Trophoblast cell (in vitro differentiated cells and primary cell): ENCODE results near the gene PECR.

Source experiments
- DNase-seq, 2 donors: peaks; one replicate each; pipeline ENCODE4 v3.0.0-alpha.2; 2016
- H2AFZ ChIP-seq: 2 replicates; pipeline ENCODE4 v1.6.1; 2013; ENCODE audit warnings: low read length, moderate library complexity, mild to moderate bottlenecking; ENCODE audit not compliant: insufficient read depth, poor library complexity
- H2AK5ac ChIP-seq: 2 replicates; pipeline ENCODE4 v1.6.1; 2013; ENCODE audit warnings: mild to moderate bottlenecking, low read length
- H2BK120ac ChIP-seq: 2 replicates; pipeline ENCODE4 v1.6.1; 2013; ENCODE audit warnings: low read length, mild to moderate bottlenecking, moderate library complexity; ENCODE audit not compliant: insufficient read depth, poor library complexity
- H2BK12ac ChIP-seq: 2 replicates; pipeline ENCODE4 v1.6.1; 2013; ENCODE audit warnings: mild to moderate bottlenecking, low read length, moderate library complexity
- H2BK5ac ChIP-seq: 2 replicates; pipeline ENCODE4 v1.6.1; 2013; ENCODE audit warnings: low read length, low read depth, moderate library complexity, mild to moderate bottlenecking; ENCODE audit not compliant: poor library complexity
- H3K14ac ChIP-seq: 2 replicates; pipeline ENCODE4 v1.6.1; 2013; ENCODE audit warnings: mild to moderate bottlenecking, low read length
- H3K18ac ChIP-seq: 2 replicates; pipeline ENCODE4 v1.6.1; 2013; ENCODE audit warnings: mild to moderate bottlenecking, low read length
- H3K23ac ChIP-seq: 2 replicates; pipeline ENCODE4 v1.6.1; 2013; ENCODE audit warnings: low read length
- H3K27ac ChIP-seq: 2 replicates; pipeline ENCODE4 v1.5.1; 2013; ENCODE audit warnings: low read depth, mild to moderate bottlenecking, inconsistent platforms, low read length, moderate library complexity
- H3K27me3 ChIP-seq: 2 replicates; pipeline ENCODE4 v1.6.1; 2013; ENCODE audit warnings: inconsistent platforms, mild to moderate bottlenecking, low read length, moderate library complexity; ENCODE audit not compliant: insufficient read depth
- H3K36me3 ChIP-seq, 2 experiments: 1 replicate in 1 of 2; 2 replicates in 1 of 2; pipeline ENCODE4 v1.6.1; 2013; ENCODE audit warnings: low read length in 2 of 2, mild to moderate bottlenecking in 2 of 2, moderate library complexity in 1 of 2; ENCODE audit not compliant: insufficient read depth in 2 of 2, control insufficient read depth in 1 of 2
- H3K4ac ChIP-seq: 2 replicates; pipeline ENCODE4 v1.6.1; 2013; ENCODE audit warnings: low read depth, mild to moderate bottlenecking, low read length, moderate library complexity
- H3K4me1 ChIP-seq, 2 experiments: 1 replicate in 1 of 2; 2 replicates in 1 of 2; pipeline ENCODE4 v1.6.1; 2013; ENCODE audit warnings: low read length in 2 of 2, mild to moderate bottlenecking in 2 of 2, moderate library complexity in 1 of 2; ENCODE audit not compliant: insufficient read depth in 2 of 2, control insufficient read depth in 1 of 2
- H3K4me2 ChIP-seq: 2 replicates; pipeline ENCODE4 v1.6.1; 2013; ENCODE audit warnings: inconsistent platforms, mild to moderate bottlenecking, low read length, moderate library complexity
- H3K4me3 ChIP-seq: 2 replicates; pipeline ENCODE4 v1.5.1; 2013; ENCODE audit warnings: mild to moderate bottlenecking, low read depth, low read length, inconsistent platforms
- H3K79me1 ChIP-seq: one replicate; pipeline ENCODE4 v1.6.1; 2013; ENCODE audit warnings: low read length
- H3K79me2 ChIP-seq: 2 replicates; pipeline ENCODE4 v1.6.1; 2013; ENCODE audit warnings: low read length, mild to moderate bottlenecking; ENCODE audit not compliant: control insufficient read depth, insufficient read depth, poor library complexity
- H3K9ac ChIP-seq: 2 replicates; pipeline ENCODE4 v1.6.1; 2013; ENCODE audit warnings: mild to moderate bottlenecking, low read length
- H3K9me3 ChIP-seq: 2 replicates; pipeline ENCODE4 v1.6.1; 2013; ENCODE audit warnings: low read depth, mild to moderate bottlenecking, control low read depth, inconsistent platforms, low read length; ENCODE audit not compliant: insufficient read depth
- H4K12ac ChIP-seq: 2 replicates; pipeline ENCODE4 v1.6.1; 2013; ENCODE audit warnings: low read depth, mild to moderate bottlenecking, low read length, moderate library complexity
- H4K8ac ChIP-seq: 2 replicates; pipeline ENCODE4 v1.6.1; 2013; ENCODE audit warnings: low read depth, mild to moderate bottlenecking, low read length, moderate library complexity
- H4K91ac ChIP-seq: one replicate; pipeline ENCODE4 v1.6.1; 2013; ENCODE audit warnings: low read depth, mild to moderate bottlenecking, low read length, moderate library complexity
- WGBS: extraction: QIAGEN DNeasy Blood & Tissue Kit; methylation state at CpG from one replicate; pipeline ENCODE4 v1.1.7; 2013; ENCODE audit warnings: missing lambda C conversion rate; ENCODE audit not compliant: insufficient read length, insufficient coverage; ENCODE audit errors: extremely low coverage; 5-methylcytosine and 5-hydroxymethylcytosine counted together

Gene PECR

GRCh38 chr2:216074794-216075193, 6.8 kb downstream of the PECR start:
- Histone ChIP-seq H3K4me1 (no peaks in the 10 kb centered on the region), H3K79me2 (no peaks in the 10 kb centered on the region), H4K12ac (no peak overlapping the region), H3K27ac (no peak overlapping the region), H3K23ac (no peak overlapping the region), H4K8ac (no peak overlapping the region), H3K14ac (no peak overlapping the region), H3K4ac (no peak overlapping the region), H3K9me3 (no peaks in the 10 kb centered on the region), H4K91ac (no peak overlapping the region), H3K4me3 (no peak overlapping the region), H2AK5ac (no peak overlapping the region), H3K9ac (no peak overlapping the region), H2BK5ac (no peak overlapping the region), H3K18ac (no peak overlapping the region), H3K4me2 (no peak overlapping the region), H2BK120ac (no peak overlapping the region), H3K27me3 (no peaks in the 10 kb centered on the region), H3K79me1 (no peaks in the 10 kb centered on the region), H3K36me3 (no peaks in the 10 kb centered on the region), H2BK12ac (no peak overlapping the region), H2AFZ (no peak overlapping the region)
- no CpG with 5 or more reads among the region's 1 CpG for WGBS
- no peak for DNase-seq

GRCh38 chr2:216074380-216074779, 7.2 kb downstream of the PECR start:
- Histone ChIP-seq H4K8ac (no peak overlapping the region), H3K23ac (no peak overlapping the region), H3K79me1 (no peaks in the 10 kb centered on the region), H3K27me3 (no peaks in the 10 kb centered on the region), H3K4me3 (no peak overlapping the region), H2BK5ac (no peak overlapping the region), H3K36me3 (no peaks in the 10 kb centered on the region), H3K79me2 (no peaks in the 10 kb centered on the region), H4K91ac (no peak overlapping the region), H3K4ac (no peak overlapping the region), H3K9me3 (no peaks in the 10 kb centered on the region), H2BK12ac (no peak overlapping the region), H3K4me1 (no peaks in the 10 kb centered on the region), H2BK120ac (no peak overlapping the region), H2AFZ (no peak overlapping the region), H3K9ac (no peak overlapping the region), H3K14ac (no peak overlapping the region), H3K27ac (no peak overlapping the region), H3K18ac (no peak overlapping the region), H3K4me2 (no peak overlapping the region), H2AK5ac (no peak overlapping the region), H4K12ac (no peak overlapping the region)
- no peak for DNase-seq
- no CpG with 5 or more reads among the region's 1 CpG for WGBS

GRCh38 chr2:216073773-216074172, 7.8 kb downstream of the PECR start:
- H3K4me1 ChIP-seq: no peaks in the 10 kb centered on the region
- no peak overlapping the region for H3K23ac ChIP-seq
- H4K12ac ChIP-seq: no peak overlapping the region
- no peak overlapping the region for H3K14ac ChIP-seq
- H2BK5ac ChIP-seq: no peak overlapping the region
- no peaks in the 10 kb centered on the region for H3K79me1 ChIP-seq
- H3K4me2 ChIP-seq: no peak overlapping the region
- H4K8ac ChIP-seq: no peak overlapping the region
- no peak overlapping the region for H3K4ac ChIP-seq
- H3K27me3 ChIP-seq: no peaks in the 10 kb centered on the region
- no peak overlapping the region for H2BK12ac ChIP-seq
- DNase-seq: no peak
- no peak overlapping the region for H3K9ac ChIP-seq
- H2AFZ ChIP-seq: no peak overlapping the region
- no peaks in the 10 kb centered on the region for H3K9me3 ChIP-seq
- H3K79me2 ChIP-seq: no peaks in the 10 kb centered on the region
- no peak overlapping the region for H2AK5ac ChIP-seq
- no peak overlapping the region for H3K4me3 ChIP-seq
- no peak overlapping the region for H3K18ac ChIP-seq
- H4K91ac ChIP-seq: no peak overlapping the region
- H2BK120ac ChIP-seq: no peak overlapping the region
- no peaks in the 10 kb centered on the region for H3K36me3 ChIP-seq
- no peak overlapping the region for H3K27ac ChIP-seq

- H4K91ac ChIP-seq: no peak overlapping the region
- H3K4me2 ChIP-seq: no peak overlapping the region
- no peak overlapping the region for H2AK5ac ChIP-seq
- no peak overlapping the region for H4K8ac ChIP-seq
- H2BK5ac ChIP-seq: no peak overlapping the region
- no peaks in the 10 kb centered on the region for H3K4me1 ChIP-seq
- H3K9ac ChIP-seq: no peak overlapping the region
- H4K12ac ChIP-seq: no peak overlapping the region
- H2BK120ac ChIP-seq: no peak overlapping the region
- H3K36me3 ChIP-seq: no peaks in the 10 kb centered on the region
- H2BK12ac ChIP-seq: no peak overlapping the region
- no peak overlapping the region for H3K27ac ChIP-seq
- no peaks in the 10 kb centered on the region for H3K79me2 ChIP-seq
- no peaks in the 10 kb centered on the region for H3K9me3 ChIP-seq
- H2AFZ ChIP-seq: no peak overlapping the region
- H3K79me1 ChIP-seq: no peaks in the 10 kb centered on the region
- H3K18ac ChIP-seq: no peak overlapping the region
- DNase-seq: no peak
- no peaks in the 10 kb centered on the region for H3K27me3 ChIP-seq
- no peak overlapping the region for H3K23ac ChIP-seq
- no peak overlapping the region for H3K4me3 ChIP-seq
- no peak overlapping the region for H3K4ac ChIP-seq
- H3K14ac ChIP-seq: no peak overlapping the region
Measured at GRCh38 chr2:216072473-216072872, 9.1 kb downstream of the PECR start.
